ENCODE data around the gene CATSPERB.
"Not testable (repeated sequence)": the region's sequence is repeated elsewhere in the genome, so short reads cannot be mapped to it uniquely, and the experiment has no call there.

GRCh38 chr14:91667101-91667500 lies 64.8 kb downstream of the CATSPERB start:
- not testable (repeated sequence) for TF ChIP-seq ZNF416 (tag by site-specific recombination; IDR thresholded peaks at IDR 0.05); ZNF658 (tag by site-specific recombination; IDR thresholded peaks at IDR 0.05); ZSCAN5A (tag by site-specific recombination; IDR thresholded peaks at IDR 0.05); ZNF747 (tag by site-specific recombination; IDR thresholded peaks at IDR 0.05); ZNF335 (tag by site-specific recombination; conservative IDR thresholded peaks at IDR 0.05)

Measured in HEK293 (cell line).